ENCODE results near the gene TM4SF20.

GRCh38 chr2:227337442-227337841, 41.7 kb downstream of the TM4SF20 start:
- TF ChIP-seq EZH2phosphoT487 (IDR thresholded peaks at IDR 0.05; ENCODE audit: borderline replicate concordance) (no peak), CTCF (conservative IDR thresholded peaks at IDR 0.05; ENCODE audit: low read length) (no peak)

Data from Loucy (cell line).